ENCODE measurements around the gene CDSN.

DNA sequence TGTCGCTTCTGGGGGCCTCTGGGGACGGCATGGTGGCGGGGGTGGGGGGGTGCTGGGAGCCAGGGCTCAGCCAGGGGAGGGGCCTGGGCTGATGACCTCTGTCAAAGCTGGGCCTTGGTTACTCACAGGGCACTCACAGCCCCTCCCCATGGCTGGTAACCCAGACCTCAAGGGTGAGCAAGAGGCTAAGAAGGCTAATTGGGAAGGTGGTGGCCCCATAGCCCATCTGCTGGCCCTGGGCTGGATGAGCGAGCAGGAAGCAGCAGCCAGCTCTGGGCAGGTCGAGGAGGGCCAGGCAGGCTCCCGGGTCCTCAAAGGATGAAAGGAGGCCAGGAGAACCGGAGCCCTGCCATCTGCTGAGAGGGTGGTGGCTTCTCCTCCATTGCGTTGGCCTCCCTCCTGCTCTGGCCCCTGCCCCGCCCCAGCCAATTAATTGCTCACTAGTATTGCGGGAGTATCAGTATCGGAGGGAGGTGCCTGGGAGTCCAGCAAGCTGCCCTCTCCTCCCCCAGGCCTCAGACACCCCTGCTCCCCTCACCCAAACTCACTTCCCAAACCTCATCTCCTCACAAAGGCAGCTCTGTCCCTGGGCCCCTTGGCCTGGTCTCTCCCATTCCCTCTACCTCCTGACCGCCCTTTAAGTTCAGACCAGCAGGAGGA lies 1.0 kb upstream of the CDSN start:
- TF ChIP-seq, protein P1, sequence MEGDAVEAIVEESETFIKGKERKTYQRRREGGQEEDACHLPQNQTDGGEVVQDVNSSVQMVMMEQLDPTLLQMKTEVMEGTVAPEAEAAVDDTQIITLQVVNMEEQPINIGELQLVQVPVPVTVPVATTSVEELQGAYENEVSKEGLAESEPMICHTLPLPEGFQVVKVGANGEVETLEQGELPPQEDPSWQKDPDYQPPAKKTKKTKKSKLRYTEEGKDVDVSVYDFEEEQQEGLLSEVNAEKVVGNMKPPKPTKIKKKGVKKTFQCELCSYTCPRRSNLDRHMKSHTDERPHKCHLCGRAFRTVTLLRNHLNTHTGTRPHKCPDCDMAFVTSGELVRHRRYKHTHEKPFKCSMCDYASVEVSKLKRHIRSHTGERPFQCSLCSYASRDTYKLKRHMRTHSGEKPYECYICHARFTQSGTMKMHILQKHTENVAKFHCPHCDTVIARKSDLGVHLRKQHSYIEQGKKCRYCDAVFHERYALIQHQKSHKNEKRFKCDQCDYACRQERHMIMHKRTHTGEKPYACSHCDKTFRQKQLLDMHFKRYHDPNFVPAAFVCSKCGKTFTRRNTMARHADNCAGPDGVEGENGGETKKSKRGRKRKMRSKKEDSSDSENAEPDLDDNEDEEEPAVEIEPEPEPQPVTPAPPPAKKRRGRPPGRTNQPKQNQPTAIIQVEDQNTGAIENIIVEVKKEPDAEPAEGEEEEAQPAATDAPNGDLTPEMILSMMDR (IDR thresholded peaks at IDR 0.05), result no peak
- no peak for TF ChIP-seq ZFX (IDR thresholded peaks at IDR 0.05; ENCODE audit: borderline replicate concordance)

All from 22Rv1 (cell line).